ENCODE data around the gene NR3C1.

GRCh38 chr5:143315214-143315613, 88.3 kb downstream of the NR3C1 start:
- TF ChIP-seq BHLHE40 (IDR thresholded peaks at IDR 0.05; ENCODE audit: borderline replicate concordance): no peak
- TF ChIP-seq HDGF (IDR thresholded peaks at IDR 0.05; ENCODE audit: borderline replicate concordance): no peak
- no peak for TF ChIP-seq FOXK2 (IDR thresholded peaks at IDR 0.05)
- no peak for TF ChIP-seq FOXA1 (IDR thresholded peaks at IDR 0.05)
- no peak for TF ChIP-seq ELF4 (IDR thresholded peaks at IDR 0.05)
- TF ChIP-seq SUZ12 (IDR thresholded peaks at IDR 0.05): no peak
- TF ChIP-seq PKNOX1 (IDR thresholded peaks at IDR 0.05): no peak
- no peak for TF ChIP-seq ZNF384 (IDR thresholded peaks at IDR 0.05)

Data from HEK293T (cell line).